Measurements from ENCODE around the gene PLXNB3. TPM values are rescaled to one million over a fixed set of nuclear protein-coding genes. Genes with fewer than 3 reads are reported as not detected.

The PLXNB3 gene
- total and polyA plus RNA-seq, 4 experiments from 2014 or later = not detected

- POLR2A ChIA-PET (ENCODE audit: partially characterized antibody) = no interaction called here
- peaks cover 16% of the 10 kb centered on the region for H3K4me1 ChIP-seq (ENCODE audit: insufficient read depth, low read length)
- H3K27ac Mint-ChIP-seq = peak overlapping the region in 1 of 7 donors; percentile 29
Measured at GRCh38 chrX:153732401-153732800, 31.6 kb upstream of the PLXNB3 start.

GRCh38 chrX:153733651-153734240 lies 30.3 kb upstream of the PLXNB3 start:
- no peaks in the 10 kb centered on the region for H3K27me3 Mint-ChIP-seq
- intact Hi-C loops (cut with micrococcal nuclease) = no loop called here

More at GRCh38 chrX:153732401-153732800, 31.6 kb upstream of the PLXNB3 start:
- intact Hi-C loops (cut with micrococcal nuclease) = no loop called here
- no peaks in the 10 kb centered on the region for H3K27me3 Mint-ChIP-seq
- DNase-seq = no peak
- Histone ChIP-seq H3K36me3 (ENCODE audit: insufficient read depth, low read length) (no peaks in the 10 kb centered on the region), H3K27ac (ENCODE audit: low read depth, low read length) (no peak overlapping the region), H3K9me3 (ENCODE audit: control insufficient read depth in 1 of 2, low read length in 2 of 2) (no peaks in the 10 kb centered on the region), H3K27me3 (ENCODE audit: insufficient read depth, low read length) (no peaks in the 10 kb centered on the region), H3K4me3 (ENCODE audit: low read length in 2 of 2) (no peak overlapping the region)
- H3K4me3 Mint-ChIP-seq = no peak overlapping the region
- H3K4me1 Mint-ChIP-seq = peaks cover 14 to 31% (median 23%) of the 10 kb centered on the region in 4 donors
- peaks cover 15 to 17% of the 10 kb centered on the region in 2 donors for H3K36me3 Mint-ChIP-seq
- CTCF ChIA-PET (ENCODE audit: partially characterized antibody) = no interaction called here
- H3K9me3 Mint-ChIP-seq = peaks cover 0 to 5% (median 0%) of the 10 kb centered on the region in 8 donors

GRCh38 chrX:153734871-153735270 lies 29.2 kb upstream of the PLXNB3 start:
- H3K27me3 ChIP-seq (ENCODE audit: insufficient read depth, low read length) = no peaks in the 10 kb centered on the region
- CTCF ChIA-PET (ENCODE audit: partially characterized antibody) = no interaction called here
- no peak overlapping the region for H3K4me3 ChIP-seq (ENCODE audit: low read length in 2 of 2)
- intact Hi-C loops (cut with micrococcal nuclease) = no loop called here
- Mint-ChIP-seq H3K27ac (peak overlapping the region in 2 of 7 donors; percentile 2 to 82), H3K4me1 (peaks cover 12 to 37% (median 19%) of the 10 kb centered on the region in 4 donors), H3K4me3 (peak overlapping the region in 1 of 8 donors; percentile 17), H3K27me3 (no peaks in the 10 kb centered on the region), H3K36me3 (peaks cover 15 to 17% of the 10 kb centered on the region in 2 donors), H3K9me3 (peaks cover 0 to 5% (median 0%) of the 10 kb centered on the region in 8 donors)
- no peak for DNase-seq
- no peaks in the 10 kb centered on the region for H3K36me3 ChIP-seq (ENCODE audit: insufficient read depth, low read length)
- H3K27ac ChIP-seq (ENCODE audit: low read depth, low read length) = no peak overlapping the region
- peaks cover 15% of the 10 kb centered on the region for H3K4me1 ChIP-seq (ENCODE audit: insufficient read depth, low read length)
- H3K9me3 ChIP-seq (ENCODE audit: control insufficient read depth in 1 of 2, low read length in 2 of 2) = no peaks in the 10 kb centered on the region
- POLR2A ChIA-PET (ENCODE audit: partially characterized antibody) = interaction anchor here (1.6 kb wide), 1 partner anchor 9 kb away, joined by 5 read pairs; no protein-coding TSS in a partner anchor

More at GRCh38 chrX:153733651-153734240, 30.3 kb upstream of the PLXNB3 start:
- DNase-seq = no peak
- POLR2A ChIA-PET (ENCODE audit: partially characterized antibody) = no interaction called here
- CTCF ChIA-PET (ENCODE audit: partially characterized antibody) = no interaction called here
- no peak overlapping the region for H3K27ac Mint-ChIP-seq
- H3K27ac ChIP-seq (ENCODE audit: low read depth, low read length) = no peak overlapping the region
- H3K36me3 Mint-ChIP-seq = peaks cover 15 to 17% of the 10 kb centered on the region in 2 donors
- H3K9me3 ChIP-seq (ENCODE audit: control insufficient read depth in 1 of 2, low read length in 2 of 2) = no peaks in the 10 kb centered on the region
- H3K4me3 ChIP-seq (ENCODE audit: low read length in 2 of 2) = no peak overlapping the region
- no peaks in the 10 kb centered on the region for H3K36me3 ChIP-seq (ENCODE audit: insufficient read depth, low read length)
- H3K4me1 Mint-ChIP-seq = peaks cover 12 to 26% (median 18%) of the 10 kb centered on the region in 4 donors
- no peak overlapping the region for H3K4me3 Mint-ChIP-seq
- H3K4me1 ChIP-seq (ENCODE audit: insufficient read depth, low read length) = peaks cover 9% of the 10 kb centered on the region
- H3K9me3 Mint-ChIP-seq = peaks cover 0 to 5% (median 0%) of the 10 kb centered on the region in 8 donors
- H3K27me3 ChIP-seq (ENCODE audit: insufficient read depth, low read length) = no peaks in the 10 kb centered on the region

GRCh38 chrX:153735274-153735673 lies 28.8 kb upstream of the PLXNB3 start:
- peak in 4 of 5 donors; percentile 33 to 57 (median 42) for DNase-seq
- POLR2A ChIA-PET (ENCODE audit: partially characterized antibody) = interaction anchor here (1.6 kb wide), 1 partner anchor 9 kb away, joined by 5 read pairs; no protein-coding TSS in a partner anchor

GRCh38 chrX:153736071-153736820 lies 27.8 kb upstream of the PLXNB3 start:
- no peak for DNase-seq
- peaks cover 0 to 5% (median 0%) of the 10 kb centered on the region in 8 donors for H3K9me3 Mint-ChIP-seq
- Histone ChIP-seq H3K4me1 (ENCODE audit: insufficient read depth, low read length) (peaks cover 21% of the 10 kb centered on the region), H3K4me3 (ENCODE audit: low read length in 2 of 2) (no peak overlapping the region), H3K27me3 (ENCODE audit: insufficient read depth, low read length) (no peaks in the 10 kb centered on the region), H3K36me3 (ENCODE audit: insufficient read depth, low read length) (no peaks in the 10 kb centered on the region), H3K27ac (ENCODE audit: low read depth, low read length) (no peak overlapping the region), H3K9me3 (ENCODE audit: control insufficient read depth in 1 of 2, low read length in 2 of 2) (no peaks in the 10 kb centered on the region)
- H3K4me3 Mint-ChIP-seq = no peak overlapping the region
- intact Hi-C loops (cut with micrococcal nuclease) = no loop called here
- H3K27ac Mint-ChIP-seq = peak overlapping the region in 1 of 7 donors; percentile 24
- peaks cover 11 to 16% of the 10 kb centered on the region in 2 donors for H3K36me3 Mint-ChIP-seq
- H3K27me3 Mint-ChIP-seq = no peaks in the 10 kb centered on the region
- CTCF ChIA-PET (ENCODE audit: partially characterized antibody) = no interaction called here
- peaks cover 15 to 47% (median 21%) of the 10 kb centered on the region in 4 donors for H3K4me1 Mint-ChIP-seq
- POLR2A ChIA-PET (ENCODE audit: partially characterized antibody) = interaction anchor here (1.6 kb wide), 1 partner anchor 10 kb away, joined by 5 read pairs; no protein-coding TSS in a partner anchor

More at GRCh38 chrX:153735274-153735673, 28.8 kb upstream of the PLXNB3 start:
- H3K27me3 Mint-ChIP-seq = no peaks in the 10 kb centered on the region
- Histone ChIP-seq H3K4me3 (ENCODE audit: low read length in 2 of 2) (no peak overlapping the region), H3K27me3 (ENCODE audit: insufficient read depth, low read length) (no peaks in the 10 kb centered on the region), H3K36me3 (ENCODE audit: insufficient read depth, low read length) (no peaks in the 10 kb centered on the region), H3K27ac (ENCODE audit: low read depth, low read length) (no peak overlapping the region), H3K4me1 (ENCODE audit: insufficient read depth, low read length) (peaks cover 19% of the 10 kb centered on the region), H3K9me3 (ENCODE audit: control insufficient read depth in 1 of 2, low read length in 2 of 2) (no peaks in the 10 kb centered on the region)
- H3K4me1 Mint-ChIP-seq = peaks cover 14 to 41% (median 22%) of the 10 kb centered on the region in 4 donors
- H3K9me3 Mint-ChIP-seq = peaks cover 0 to 5% (median 0%) of the 10 kb centered on the region in 8 donors
- H3K4me3 Mint-ChIP-seq = peak overlapping the region in 3 of 8 donors; percentile 1 to 17 (median 1)
- peak overlapping the region in 4 of 7 donors; percentile 2 to 82 (median 40) for H3K27ac Mint-ChIP-seq
- H3K36me3 Mint-ChIP-seq = peaks cover 15 to 17% of the 10 kb centered on the region in 2 donors
- CTCF ChIA-PET (ENCODE audit: partially characterized antibody) = no interaction called here
- intact Hi-C loops (cut with micrococcal nuclease) = no loop called here

GRCh38 chrX:153736871-153737441 lies 27.1 kb upstream of the PLXNB3 start:
- Mint-ChIP-seq H3K36me3 (peaks cover 8 to 9% of the 10 kb centered on the region in 2 donors), H3K27ac (no peak overlapping the region), H3K9me3 (peaks cover 0 to under 1% (median 0%) of the 10 kb centered on the region in 8 donors), H3K27me3 (no peaks in the 10 kb centered on the region), H3K4me3 (no peak overlapping the region), H3K4me1 (peaks cover 14 to 42% (median 19%) of the 10 kb centered on the region in 4 donors)
- Histone ChIP-seq H3K27me3 (ENCODE audit: insufficient read depth, low read length) (no peaks in the 10 kb centered on the region), H3K36me3 (ENCODE audit: insufficient read depth, low read length) (no peaks in the 10 kb centered on the region), H3K4me1 (ENCODE audit: insufficient read depth, low read length) (peaks cover 21% of the 10 kb centered on the region), H3K9me3 (ENCODE audit: control insufficient read depth in 1 of 2, low read length in 2 of 2) (no peaks in the 10 kb centered on the region), H3K27ac (ENCODE audit: low read depth, low read length) (no peak overlapping the region), H3K4me3 (ENCODE audit: low read length in 2 of 2) (no peak overlapping the region)
- DNase-seq = no peak
- CTCF ChIA-PET (ENCODE audit: partially characterized antibody) = interaction anchor here (0.5 kb wide), 1 partner anchor 1222 kb away, joined by 3 read pairs; no protein-coding TSS in a partner anchor
- intact Hi-C loops (cut with micrococcal nuclease) = no loop called here
- POLR2A ChIA-PET (ENCODE audit: partially characterized antibody) = no interaction called here
